CD4-positive, alpha-beta T cell treated with Interleukin-4 for 1 hour (primary cell): ENCODE data around the gene MPO.

Experiments used
- DNase-seq, 2 donors: peaks; one replicate each; pipeline ENCODE4 v3.0.0-alpha.2; 2020 to 2022

The MPO gene, protein sequence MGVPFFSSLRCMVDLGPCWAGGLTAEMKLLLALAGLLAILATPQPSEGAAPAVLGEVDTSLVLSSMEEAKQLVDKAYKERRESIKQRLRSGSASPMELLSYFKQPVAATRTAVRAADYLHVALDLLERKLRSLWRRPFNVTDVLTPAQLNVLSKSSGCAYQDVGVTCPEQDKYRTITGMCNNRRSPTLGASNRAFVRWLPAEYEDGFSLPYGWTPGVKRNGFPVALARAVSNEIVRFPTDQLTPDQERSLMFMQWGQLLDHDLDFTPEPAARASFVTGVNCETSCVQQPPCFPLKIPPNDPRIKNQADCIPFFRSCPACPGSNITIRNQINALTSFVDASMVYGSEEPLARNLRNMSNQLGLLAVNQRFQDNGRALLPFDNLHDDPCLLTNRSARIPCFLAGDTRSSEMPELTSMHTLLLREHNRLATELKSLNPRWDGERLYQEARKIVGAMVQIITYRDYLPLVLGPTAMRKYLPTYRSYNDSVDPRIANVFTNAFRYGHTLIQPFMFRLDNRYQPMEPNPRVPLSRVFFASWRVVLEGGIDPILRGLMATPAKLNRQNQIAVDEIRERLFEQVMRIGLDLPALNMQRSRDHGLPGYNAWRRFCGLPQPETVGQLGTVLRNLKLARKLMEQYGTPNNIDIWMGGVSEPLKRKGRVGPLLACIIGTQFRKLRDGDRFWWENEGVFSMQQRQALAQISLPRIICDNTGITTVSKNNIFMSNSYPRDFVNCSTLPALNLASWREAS

DNA sequence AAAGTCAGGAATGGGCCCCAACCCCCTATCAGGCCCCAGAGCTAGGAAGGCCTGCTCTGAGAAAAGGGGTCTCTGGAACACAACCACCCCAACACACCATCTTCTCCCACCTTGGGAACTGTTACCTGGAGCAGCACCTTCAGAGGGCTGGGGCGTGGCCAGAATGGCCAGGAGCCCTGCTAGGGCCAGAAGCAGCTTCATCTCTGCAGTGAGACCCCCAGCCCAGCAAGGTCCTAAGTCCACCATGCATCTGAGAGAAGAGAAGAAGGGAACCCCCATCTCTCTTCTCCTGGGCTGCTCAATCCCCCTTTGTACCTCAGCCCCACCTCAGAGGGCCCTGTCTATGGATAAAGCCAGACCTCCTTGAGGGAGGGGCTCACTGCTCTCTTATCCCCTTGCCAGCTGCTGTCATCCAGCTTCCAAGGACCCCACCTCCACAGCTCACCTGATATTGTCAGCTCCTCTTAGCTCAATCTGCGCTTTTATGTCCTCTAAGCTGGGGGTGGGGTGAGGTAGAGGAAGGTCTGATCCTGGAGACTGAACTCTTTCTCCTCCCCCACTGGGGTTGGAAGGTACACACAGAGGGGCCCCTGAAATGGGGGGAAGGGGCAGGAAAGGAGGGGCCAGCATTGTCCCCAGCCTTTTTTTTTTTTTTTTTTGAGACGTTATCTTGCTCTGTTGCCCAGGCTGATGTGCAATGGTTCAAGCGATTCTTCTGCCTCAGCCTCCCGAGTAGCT, at the start of gene MPO:
Gene MPO, minus strand, starts transcription at position 456 of the 738 bp plus-strand sequence. Its CDS starts 177 bp downstream, at position 279.
- DNase-seq, result no peak

DNA sequence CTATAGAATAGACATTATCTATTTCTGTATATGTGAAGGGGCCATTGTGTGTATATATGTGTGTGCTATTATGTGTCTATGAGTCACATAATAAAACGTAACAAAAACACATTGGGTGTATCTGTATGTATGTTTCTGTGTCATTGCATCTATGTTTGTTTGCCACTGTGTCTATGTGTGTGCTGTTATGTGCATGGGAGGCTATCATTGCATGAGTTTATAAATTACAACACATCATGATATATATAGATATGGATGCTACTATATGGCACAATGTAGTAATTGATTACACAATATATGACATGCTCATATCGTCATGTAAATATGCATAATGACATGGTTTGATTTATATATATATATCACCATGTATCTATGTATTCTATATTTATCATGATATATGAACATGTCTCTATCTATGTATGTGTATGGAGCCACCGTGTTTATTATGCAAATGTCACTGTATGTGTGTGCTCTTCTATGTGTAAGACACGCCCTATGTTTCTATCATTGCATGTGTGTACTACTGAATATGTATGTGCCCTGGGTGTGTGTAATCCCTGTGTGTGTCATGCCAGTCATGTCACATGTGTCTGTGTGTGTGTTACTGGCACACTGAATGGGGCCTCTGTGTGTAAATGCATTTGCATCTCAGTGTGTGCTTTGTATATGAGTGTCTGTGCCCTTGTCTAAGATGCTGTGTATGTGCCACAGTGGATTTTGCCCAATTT, 49.2 kb upstream of the MPO start:
- peak; percentile 65 to 70 for DNase-seq

DNA sequence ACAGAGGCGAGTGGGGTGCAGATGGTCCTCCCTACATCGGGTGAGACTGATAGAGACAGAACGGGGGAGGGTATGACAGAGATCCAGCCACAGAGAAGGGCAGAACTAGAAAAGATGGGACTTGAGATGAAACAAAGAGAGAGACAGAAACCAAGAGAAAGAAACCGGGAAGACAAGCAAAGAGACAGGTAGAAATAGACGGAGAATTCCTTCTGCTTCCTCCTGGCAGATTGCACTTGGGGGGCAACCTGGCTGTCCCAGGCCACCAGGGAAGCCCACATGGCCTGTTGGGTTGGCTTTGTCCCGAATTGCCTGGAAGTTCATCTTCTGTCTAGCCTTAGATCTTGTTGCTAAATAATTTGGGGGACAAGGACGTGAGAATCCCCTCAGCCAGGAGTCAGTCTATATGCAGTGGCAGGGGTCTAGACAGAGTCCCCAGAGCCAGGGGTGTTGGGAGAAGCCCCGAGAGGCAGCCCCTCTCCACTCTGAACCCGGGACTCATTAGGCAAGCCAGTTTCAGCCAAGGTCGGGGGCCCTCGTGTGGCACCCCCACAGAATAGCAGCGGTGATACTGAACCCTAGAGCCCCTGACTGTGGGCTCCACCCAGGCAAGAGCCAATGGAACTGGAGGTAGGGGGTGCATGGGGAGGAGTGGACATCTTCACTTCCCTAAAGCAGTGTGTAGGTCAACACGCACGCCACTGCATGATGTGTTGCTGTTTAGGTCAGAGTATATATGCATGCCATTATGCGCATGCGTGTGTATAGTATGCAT, 48.5 kb upstream of the MPO start:
- peak; percentile 84 to 89 for DNase-seq

DNA sequence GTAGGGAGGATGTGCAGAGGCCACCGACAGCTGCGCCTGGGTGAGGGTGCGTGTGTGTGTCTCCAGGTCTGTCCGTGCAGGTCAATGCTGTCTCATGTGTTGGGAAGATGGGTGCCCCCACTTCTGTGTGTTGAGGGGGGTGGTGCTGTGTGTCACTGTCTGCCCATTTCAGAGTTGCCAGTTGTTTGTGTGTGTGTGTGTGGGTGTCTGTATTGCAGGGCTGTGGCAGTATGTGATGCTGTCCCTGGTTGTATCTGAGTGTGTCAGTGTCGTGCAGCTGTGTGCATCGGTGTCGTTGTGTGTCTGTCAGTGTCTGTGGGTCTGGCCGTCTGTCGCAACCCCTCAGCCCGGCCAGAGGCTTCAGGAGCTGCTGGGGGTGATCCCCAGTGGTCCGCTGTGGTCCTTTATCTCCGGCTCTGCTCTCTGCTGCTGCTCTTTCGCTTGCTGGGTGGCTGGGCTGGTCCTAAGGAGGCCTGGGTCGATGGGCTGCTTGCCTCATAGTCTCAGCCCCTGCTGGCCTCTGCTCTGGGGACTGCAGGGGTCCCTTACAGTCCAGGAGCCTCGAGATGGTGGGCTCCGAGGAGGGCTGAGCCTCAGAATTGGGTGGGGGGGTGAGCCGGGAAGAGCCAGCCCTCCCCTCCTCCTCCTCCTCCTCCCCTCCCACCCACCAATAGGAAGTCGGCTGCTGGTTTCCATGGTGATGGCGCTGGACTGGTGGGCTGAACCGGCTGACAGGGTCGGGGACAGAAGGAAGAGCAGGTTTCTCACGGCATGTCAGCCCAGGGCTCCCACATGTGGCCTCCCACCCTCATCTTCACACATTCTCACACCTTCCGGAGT, 47.7 kb upstream of the MPO start, which contains the start of gene TSPOAP1:
Gene TSPOAP1, minus strand, starts transcription at position 601 of the 840 bp plus-strand sequence. CDS start 875 bp downstream, outside the sequence.
- peak; percentile 85 to 86 for DNase-seq

DNA sequence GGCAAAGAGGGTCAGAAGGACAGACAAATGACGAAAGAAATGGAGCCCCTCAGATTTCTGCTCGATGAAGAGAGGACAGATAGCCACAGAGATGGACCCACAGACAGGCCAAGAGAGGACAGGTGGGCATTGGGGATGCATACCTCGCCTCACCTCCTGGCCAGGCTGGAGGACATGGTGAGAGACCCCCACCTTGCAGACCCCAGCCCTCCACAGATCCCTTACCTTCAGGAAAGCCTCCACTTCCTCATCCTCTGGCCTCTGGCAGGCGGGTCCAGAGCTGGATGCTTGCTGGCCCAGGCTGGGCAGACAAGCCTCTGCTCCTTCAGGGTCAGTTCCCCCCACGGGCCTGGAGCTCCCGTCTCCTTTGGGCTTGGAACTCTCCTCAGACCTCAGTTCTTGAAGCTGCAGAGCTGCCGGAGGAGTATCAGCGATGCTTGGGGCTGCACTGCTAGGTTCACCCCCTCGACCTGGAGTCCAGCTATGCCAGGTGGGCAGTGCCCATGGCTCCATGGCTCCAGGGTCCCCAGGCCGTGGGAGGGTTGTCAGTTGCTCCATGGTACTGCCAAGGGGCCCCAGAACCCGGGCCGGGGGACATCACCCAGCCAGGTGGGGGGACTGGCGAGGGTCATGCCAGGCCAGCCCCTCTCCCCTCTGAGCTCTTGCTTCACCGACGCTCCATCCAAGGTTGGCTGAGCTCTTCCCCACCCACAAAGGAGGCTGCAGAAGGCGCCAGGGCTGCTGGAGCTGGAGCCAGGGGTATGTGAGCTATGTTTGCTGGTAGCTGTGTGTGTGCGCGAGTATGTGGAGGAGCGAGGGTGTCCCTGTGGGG, 46.8 kb upstream of the MPO start:
- no peak for DNase-seq

DNA sequence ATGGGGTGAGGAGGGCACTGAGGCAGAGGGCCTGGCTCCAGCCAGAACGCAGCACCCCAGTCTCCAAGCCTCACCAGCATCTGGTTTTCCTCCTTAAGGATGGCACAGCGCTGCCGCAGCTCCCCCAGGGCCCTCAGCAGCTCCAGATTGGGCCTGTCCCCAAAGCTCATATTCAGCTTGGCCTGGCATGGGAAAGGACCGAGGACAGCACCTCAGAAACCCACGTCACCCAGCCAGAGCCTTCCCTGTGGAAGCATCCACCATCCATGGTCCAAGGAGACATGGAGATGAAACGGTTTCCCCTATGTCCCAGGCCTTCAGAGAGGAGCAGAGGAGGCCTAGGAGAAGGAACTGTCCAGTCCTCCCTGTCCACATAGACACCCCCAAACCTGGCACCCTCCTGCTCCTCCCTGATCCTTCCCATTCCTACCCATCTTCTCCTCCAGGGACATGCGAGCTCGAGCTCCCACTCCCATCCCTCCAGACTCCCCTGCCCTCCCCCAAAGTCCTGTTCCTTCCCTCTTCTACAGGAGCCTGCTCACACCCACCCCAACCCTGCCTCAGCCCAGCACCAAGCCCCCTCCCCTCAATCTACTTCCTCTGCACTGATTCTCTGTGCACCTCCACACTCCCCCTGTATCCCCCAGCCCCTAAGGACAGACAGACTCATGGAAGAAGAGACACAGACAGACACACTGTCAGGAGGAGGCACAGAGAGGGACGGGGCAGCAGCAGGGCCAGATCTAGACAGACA, 46.1 kb upstream of the MPO start:
- DNase-seq, result no peak

DNA sequence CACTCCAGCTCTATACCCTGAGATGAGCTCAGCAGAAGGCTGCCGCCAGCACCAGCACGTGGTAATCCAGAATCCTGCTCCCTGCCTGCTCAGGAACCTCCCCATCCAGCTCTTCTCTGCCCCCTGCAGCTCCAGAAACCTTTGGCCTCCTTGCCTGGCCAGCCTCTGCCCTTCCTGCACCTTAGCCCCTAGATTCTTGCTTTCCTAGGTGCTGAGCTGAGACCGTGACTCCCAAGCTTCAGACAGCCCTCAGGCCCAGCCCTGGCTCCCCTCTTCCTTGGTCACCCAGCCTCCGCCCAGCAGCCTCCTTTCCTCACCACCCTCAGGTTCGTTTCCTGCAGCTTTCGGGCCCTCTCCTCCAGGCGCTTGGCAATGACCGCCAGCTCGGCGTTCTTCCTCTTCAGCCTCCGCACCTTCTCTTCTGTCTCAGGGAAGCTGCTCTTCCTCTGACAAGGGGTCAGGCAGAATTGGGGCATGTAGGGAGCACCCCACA, 45.3 kb upstream of the MPO start:
- DNase-seq, result no peak

DNA sequence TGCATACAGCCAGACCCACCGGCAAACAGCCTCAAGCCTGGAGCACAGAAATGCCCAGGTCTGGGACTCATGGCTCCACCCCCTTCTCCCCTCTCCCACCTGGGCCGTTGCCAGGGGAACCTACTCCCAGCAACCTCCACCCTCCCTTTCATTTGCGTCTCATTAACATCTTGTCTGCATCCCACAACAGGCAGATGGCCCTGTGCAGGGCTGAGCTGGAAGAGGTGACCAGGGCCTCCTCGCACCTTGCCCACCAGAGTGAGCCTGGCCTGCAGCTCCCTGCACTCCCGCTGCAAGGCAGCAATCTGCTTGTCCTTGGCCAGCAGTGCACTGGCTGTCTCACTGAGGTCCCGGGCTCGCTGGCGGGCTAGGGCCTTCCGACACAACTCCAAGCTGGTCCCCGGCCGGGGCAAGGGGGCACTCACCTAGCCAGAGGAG, 44.6 kb upstream of the MPO start:
- no peak for DNase-seq

DNA sequence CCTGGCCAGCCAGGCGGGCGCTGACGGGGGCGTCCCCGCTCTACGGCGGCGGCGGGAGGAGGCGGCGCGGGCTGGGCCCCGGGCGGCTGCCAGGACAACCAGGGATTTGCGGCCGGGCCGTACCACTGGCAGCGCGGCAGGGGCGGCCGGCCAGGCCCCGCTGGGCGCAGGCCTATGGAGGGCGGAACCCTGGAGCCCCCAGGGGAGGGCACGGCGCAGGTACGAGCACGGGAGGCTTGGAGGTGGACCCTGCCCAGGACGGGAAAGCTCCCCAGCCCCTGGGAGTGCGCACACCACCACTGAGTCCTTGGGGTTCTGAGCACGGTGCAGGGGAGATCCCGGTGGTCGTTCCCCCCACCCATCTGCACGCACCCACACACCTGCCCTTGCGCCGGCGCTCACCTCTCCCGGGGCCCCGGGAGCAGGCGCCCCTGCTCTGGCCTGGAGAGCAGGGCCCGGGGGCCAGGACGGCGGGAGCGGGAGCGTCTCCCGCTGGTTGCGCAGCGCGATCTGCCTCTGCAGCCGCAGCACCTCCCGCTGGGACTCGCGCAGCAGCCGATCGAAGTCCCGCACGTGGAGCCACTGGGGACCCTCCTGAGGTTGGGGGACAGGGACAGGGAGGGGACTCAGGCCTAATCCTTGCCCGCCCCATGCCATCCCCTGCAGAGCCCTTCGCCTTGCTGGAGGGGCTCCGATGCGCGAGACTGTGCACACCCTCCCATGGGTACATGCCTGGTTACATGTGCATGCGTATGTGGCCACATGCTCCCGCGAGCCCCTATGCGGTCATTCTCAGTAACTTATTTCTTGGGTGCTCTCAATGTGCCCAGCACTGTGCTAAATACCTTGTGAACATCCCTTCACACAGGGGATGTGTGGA, 43.9 kb upstream of the MPO start:
- no peak for DNase-seq

DNA sequence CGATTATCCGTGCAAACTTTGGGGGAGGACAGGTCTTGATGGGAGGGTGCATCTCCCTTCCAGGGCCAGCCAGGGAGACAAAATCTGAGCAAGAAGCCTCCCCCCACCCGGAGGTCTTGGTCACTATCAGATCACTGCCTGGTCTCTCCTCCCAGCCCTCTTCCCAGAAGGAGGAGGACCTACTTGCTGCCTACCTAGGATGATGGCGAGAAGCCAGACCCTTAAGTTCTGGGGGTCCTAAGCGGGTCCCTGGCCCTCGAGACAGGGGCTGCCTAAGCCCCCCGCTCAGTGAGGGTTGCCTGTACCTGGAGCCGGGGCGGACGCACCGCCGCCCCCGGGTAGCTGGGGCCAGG, 43.3 kb upstream of the MPO start:
- DNase-seq, result no peak

DNA sequence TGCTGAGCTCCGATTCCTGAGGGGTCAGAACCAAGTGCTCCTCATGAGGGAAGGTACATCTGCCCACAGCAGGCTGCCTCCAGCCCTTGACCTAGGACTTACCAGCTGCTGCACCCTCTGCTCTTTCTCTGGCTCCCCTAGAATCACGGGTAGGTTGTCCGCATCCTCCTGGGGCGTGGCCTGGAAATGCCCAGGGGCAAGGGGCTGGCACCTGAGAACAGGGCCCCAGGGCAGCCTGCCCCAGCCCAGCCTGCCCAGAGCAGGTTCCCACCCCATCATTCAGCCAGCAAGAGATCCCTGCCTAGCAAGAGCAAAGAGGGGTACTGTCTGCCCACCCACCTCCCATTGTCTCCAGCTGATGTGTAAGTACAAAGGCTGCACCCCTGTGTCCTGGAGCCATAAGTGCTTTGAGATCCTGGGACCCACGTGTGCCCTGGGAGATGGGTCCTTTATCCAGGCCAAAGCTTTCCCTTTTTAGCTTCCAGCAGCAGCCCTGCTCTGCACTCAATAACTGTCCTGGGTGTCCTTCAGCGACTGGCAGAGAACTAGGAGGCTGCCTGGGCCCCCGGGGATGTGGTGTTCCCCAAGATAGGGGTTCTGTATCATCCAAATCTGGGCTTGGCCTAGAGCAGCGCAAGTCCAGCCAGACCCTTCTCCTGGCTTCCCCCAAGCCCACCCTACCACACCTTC, 42.8 kb upstream of the MPO start:
- DNase-seq, result no peak

DNA sequence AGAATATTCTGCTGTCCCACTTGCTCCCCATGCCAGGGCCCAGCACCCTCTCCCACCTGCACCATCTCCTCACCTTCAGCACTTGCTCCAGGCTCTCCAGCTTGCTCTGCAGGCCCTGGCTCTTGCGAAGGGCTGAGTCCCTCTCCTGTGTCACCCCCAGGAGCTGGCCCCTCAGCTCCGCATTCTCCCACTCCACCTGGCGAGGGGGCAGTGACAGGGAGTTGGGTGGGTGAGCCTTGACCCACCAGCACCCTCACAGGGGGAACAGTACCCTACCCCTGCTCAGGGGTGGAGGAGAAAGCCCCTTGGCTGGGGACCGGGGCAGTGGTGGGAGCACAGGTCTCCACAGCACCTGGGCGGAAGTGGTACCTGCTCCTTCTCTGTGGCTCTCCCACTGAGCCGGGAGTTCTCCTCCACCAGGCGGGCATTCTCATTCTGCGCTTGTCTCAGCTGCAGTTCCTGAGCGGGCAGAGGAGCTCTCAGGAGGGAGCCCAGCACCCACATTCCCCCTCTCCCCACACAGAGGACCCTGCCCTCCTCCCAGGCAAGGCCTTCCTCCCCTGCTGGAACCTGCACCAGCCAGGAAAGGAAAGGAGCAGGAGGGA, 41.9 kb upstream of the MPO start:
- no peak for DNase-seq

DNA sequence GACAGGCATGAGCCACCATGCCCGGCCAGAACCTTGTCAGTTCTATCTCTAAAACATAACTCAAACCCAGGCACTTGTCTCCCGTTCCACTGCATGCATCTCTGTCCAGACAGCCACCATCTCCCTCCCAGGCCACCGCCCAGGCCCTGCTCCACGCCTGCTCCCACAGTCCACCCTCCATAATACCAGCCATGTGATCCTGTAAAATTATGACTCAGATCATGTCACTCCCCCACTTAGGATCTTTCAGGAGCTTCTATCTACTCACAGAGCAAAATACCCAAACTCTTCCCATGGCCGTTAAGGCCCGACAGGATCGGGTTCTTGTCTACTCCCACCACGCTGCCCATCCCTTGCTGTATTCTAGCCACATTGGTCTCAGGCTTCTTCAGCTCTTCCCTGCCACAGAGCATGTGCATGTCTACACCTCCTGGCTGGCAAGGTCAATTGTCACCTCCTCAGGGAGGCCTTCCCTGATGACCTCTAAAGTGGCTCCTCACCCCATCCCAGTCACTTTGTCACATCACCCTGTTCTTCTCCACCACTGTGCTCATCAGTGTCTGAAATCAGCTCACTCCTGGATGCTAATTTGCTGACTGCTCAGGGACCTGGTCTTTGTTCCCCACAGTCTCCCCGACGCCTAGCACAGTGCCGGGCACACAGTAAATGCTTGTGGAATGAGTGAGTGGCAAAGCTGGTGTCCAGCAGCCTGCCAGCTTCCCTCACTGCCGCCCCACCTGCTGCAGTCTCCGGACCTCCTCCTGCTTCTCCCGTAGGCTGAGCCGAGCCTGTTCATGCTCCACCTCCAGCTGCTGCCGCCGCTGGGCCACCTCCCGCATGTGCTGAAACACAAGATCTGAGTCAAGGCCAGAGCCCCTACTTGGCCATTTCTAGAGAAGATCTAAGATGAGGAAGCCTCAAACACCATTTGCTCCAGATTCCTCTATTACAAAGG, 41.1 kb upstream of the MPO start:
- DNase-seq, result no peak

DNA sequence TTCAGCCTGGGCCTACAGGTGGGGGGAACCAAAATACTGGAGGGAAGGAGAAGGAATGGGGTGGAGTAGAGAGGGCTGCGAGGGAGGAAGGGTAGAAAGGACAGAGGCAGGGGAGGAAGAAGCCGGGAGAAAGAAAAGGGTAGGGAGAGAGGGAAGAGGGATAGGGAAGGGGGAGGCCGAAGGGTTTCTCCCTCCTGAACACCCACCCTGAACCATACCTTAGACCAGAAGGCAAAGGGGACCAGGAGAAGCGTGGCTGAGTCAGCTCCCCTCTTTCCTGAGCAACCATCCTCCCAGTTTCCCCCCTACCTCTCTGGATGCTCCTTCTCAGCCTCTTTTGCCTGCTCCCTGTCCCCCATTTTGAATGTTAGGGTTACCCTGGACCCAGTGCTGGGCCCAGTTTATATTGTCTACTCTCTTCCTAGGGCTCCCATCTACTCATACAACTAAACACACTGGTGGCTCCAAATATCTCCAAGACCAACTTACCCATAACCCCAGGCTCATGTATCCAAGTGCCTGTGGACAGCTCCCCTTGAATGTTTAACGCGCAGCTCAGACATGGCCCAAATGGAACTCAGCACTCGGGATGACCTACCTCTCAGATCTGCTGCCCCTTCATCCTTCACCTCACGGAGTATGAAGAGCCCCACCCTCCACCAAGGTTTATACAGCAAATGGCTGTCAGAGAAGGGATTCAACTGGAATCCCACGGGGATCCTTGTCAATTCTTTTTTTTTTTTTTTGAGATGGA, 40.0 kb upstream of the MPO start:
- DNase-seq, result no peak

DNA sequence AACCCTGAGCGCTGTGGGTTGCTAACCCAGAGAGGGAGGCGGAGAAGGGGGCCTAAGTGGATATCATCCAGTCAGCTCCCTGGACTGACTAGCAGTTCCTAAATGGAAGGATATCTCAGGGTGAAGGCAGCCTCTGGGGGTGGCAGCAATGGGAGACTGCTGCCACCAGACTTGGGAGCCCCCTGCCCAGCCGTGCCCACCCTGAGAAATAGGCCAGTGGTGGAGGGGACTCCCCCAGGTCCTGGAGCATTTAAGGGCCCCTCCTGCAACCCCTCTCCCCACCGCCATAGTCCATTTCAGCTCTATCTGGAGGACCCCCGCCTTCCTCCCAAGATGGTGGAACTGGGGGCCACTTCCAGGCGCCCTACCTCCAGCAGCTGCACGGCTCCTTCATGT, 39.4 kb upstream of the MPO start:
- no peak for DNase-seq
